OCI-LY7 (cell line): Measurements from ENCODE around the gene WWOX.

Source experiments
- CTCF ChIP-seq: fragments of 200-600 bp; sonication (generic); conservative IDR thresholded peaks from 2 replicates; pipeline ENCODE4 v1.5.1; 2014; ENCODE audit warnings: mild to moderate bottlenecking, antibody characterized with exemption, low read length, moderate library complexity, mixed read lengths
- EZH2phosphoT487 ChIP-seq: fragments of 200-600 bp; sonication (generic); IDR thresholded peaks from 2 replicates; pipeline ENCODE4 v1.6.1; 2018; ENCODE audit warnings: low read depth, borderline replicate concordance, mild to moderate bottlenecking, mixed run types, antibody characterized with exemption, low read length, moderate library complexity, mixed read lengths

- TF ChIP-seq CTCF (no peak), EZH2phosphoT487 (no peak)
Observed at GRCh38 chr16:78879011-78879410, 779.6 kb downstream of the WWOX start.
